Lung (tissue), 12 donors: Measurements from ENCODE around the gene ATAD3B. TPM values are rescaled to one million over a fixed set of nuclear protein-coding genes. Genes with fewer than 3 reads are reported as not detected.
"Not testable (repeated sequence)": the region's sequence is repeated elsewhere in the genome, so short reads cannot be mapped to it uniquely, and the experiment has no call there.

Experiments
- ATAC-seq: fragments of 200-7000 bp; cut with Tn5 transposase; one replicate; pipeline ENCODE4 v1.9.1; 2020; ENCODE audit warnings: moderate number of reproducible peaks; ENCODE audit not compliant: insufficient read depth, low FRiP score
- DNase-seq, 3 donors: peaks; one replicate each; pipeline ENCODE4 v3.0.0-alpha.2; 2013 to 2017
- H3K27ac ChIP-seq, 2 donors: one replicate each; pipeline ENCODE4 v1.5.1; 2013; ENCODE audit warnings: mild to moderate bottlenecking in 2 of 2, moderate library complexity in 2 of 2, control low read depth in 1 of 2, inconsistent platforms in 1 of 2, low read depth in 1 of 2, low read length in 1 of 2
- H3K27me3 ChIP-seq, 3 donors: one replicate each; pipeline ENCODE4 v1.5.1; 2013; ENCODE audit warnings: low read length in 2 of 3; ENCODE audit not compliant: control insufficient read depth in 3 of 3, insufficient read depth in 3 of 3
- H3K36me3 ChIP-seq, 4 donors: one replicate each; pipeline ENCODE4 v1.5.1; 2013; ENCODE audit warnings: low read length in 4 of 4, mild to moderate bottlenecking in 1 of 4, moderate library complexity in 1 of 4; ENCODE audit not compliant: control insufficient read depth in 4 of 4, insufficient read depth in 4 of 4
- H3K4me1 ChIP-seq, 5 donors: one replicate each; pipeline ENCODE4 v1.5.1; 2013; ENCODE audit warnings: low read length in 5 of 5, mild to moderate bottlenecking in 2 of 5, moderate library complexity in 1 of 5; ENCODE audit not compliant: control insufficient read depth in 5 of 5, insufficient read depth in 5 of 5
- H3K4me3 ChIP-seq: one replicate; pipeline ENCODE4 v1.5.1; 2013; ENCODE audit warnings: mild to moderate bottlenecking, control low read depth, moderate library complexity
- H3K9ac ChIP-seq, 2 donors: one replicate each; pipeline ENCODE4 v1.5.1; 2013; ENCODE audit warnings: low read length in 2 of 2, control low read depth in 1 of 2; ENCODE audit not compliant: insufficient read depth in 1 of 2
- H3K9me3 ChIP-seq, 4 donors: one replicate each; pipeline ENCODE4 v1.5.1; 2013; ENCODE audit warnings: low read length in 3 of 4, mild to moderate bottlenecking in 1 of 4, moderate library complexity in 1 of 4; ENCODE audit not compliant: control insufficient read depth in 4 of 4, insufficient read depth in 3 of 4
- WGBS, 2 donors: extraction: QIAGEN DNeasy Blood & Tissue Kit; methylation state at CpG; one replicate each; pipeline ENCODE4 v1.1.7; 2013; 5-methylcytosine and 5-hydroxymethylcytosine counted together
- polyA plus RNA-seq, 2 donors: library from polyadenylated mRNA; stranded (reverse); fragments of 200-250 nt; gene quantifications; one replicate each; pipeline ENCODE4 v1.2.1, GENCODE V29; 2013
- total RNA-seq, 2 donors: library from RNA; depleted of rRNA in 1 of 2; stranded (reverse); fragments of >200 nt in 1 of 2; gene quantifications; one replicate each; pipeline ENCODE4 v1.2.1, GENCODE V29; 2014 to 2021
- TF ChIP-seq, protein P1 (sequence below): IDR thresholded peaks from 2 replicates; pipeline ENCODE4 v1.5.1; 2012; ENCODE audit warnings: mild to moderate bottlenecking; ENCODE audit errors: control extremely low read depth, extremely low read depth
- donor health status: control.
- donor health status: control.
- donor health status: Bipolar disorder and iron deficiency.
- donor health status: healthy.
- donor health status: DM: yes; HTN: yes; CAD: no.

ATAD3B gene
- total and polyA plus RNA-seq, 4 donors = 21.6 to 39.0 (median 28.0) TPM

DNA sequence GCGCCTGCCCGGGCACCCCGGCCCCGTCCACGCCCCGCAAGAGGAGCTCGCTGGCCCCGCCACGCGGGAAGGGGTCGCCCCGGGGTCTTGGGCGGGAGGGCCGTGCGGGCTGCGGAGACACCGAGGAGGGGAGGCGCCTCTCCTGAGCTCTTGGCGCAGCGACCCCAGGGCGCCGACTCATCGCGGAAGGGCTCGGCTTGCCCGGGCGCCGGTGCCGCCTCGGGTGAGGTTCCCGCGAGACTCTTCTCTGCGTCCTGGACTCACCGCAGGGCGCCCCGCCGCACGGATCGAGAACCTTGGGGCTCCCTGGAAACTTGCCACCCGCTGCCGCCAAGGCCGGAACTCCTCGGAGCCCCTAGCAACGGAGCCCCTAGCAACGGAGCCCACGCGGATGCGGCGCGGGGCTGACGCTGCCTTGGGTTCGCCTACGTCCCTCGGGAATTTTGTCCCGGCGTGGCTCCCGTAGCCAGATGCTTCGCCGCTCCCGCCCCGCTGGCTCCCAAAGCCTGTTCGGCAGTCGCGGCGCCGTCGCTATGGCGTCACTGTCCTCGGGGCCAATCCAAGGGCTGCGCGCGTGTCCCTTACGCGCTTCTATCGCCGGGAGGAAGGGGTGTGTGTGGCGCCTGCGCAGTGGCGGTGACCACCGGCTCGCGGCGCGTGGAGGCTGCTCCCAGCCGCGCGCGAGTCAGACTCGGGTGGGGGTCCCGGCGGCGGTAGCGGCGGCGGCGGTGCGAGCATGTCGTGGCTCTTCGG is 40.1 kb downstream of the ATAD3B start, which contains the start of gene ATAD3A:
Gene ATAD3A, plus strand, starts transcription at position 630 of the 753 bp plus-strand sequence. Its CDS starts 107 bp downstream, at position 737.
- WGBS, 2 donors = 0% methylated on average over 72 to 99 of the region's 99 CpGs
- DNase-seq (peak; percentile 98 to 99 (median 98)), ATAC-seq (peak; percentile 97)
- Histone ChIP-seq H3K4me1 (peaks cover 0 to 6% (median 2%) of the 10 kb centered on the region in 5 donors), H3K36me3 (peaks cover 0 to 5% (median 0%) of the 10 kb centered on the region in 4 donors), H3K27me3 (no peaks in the 10 kb centered on the region), H3K9ac (peak within 1 kb of the TSS in 1 of 2 donors; percentile 60), H3K4me3 (peak within 1 kb of the TSS; percentile 88), H3K9me3 (no peaks in the 10 kb centered on the region), H3K27ac (peak within 1 kb of the TSS; percentile 88 to 98)
- TF ChIP-seq, protein P1, sequence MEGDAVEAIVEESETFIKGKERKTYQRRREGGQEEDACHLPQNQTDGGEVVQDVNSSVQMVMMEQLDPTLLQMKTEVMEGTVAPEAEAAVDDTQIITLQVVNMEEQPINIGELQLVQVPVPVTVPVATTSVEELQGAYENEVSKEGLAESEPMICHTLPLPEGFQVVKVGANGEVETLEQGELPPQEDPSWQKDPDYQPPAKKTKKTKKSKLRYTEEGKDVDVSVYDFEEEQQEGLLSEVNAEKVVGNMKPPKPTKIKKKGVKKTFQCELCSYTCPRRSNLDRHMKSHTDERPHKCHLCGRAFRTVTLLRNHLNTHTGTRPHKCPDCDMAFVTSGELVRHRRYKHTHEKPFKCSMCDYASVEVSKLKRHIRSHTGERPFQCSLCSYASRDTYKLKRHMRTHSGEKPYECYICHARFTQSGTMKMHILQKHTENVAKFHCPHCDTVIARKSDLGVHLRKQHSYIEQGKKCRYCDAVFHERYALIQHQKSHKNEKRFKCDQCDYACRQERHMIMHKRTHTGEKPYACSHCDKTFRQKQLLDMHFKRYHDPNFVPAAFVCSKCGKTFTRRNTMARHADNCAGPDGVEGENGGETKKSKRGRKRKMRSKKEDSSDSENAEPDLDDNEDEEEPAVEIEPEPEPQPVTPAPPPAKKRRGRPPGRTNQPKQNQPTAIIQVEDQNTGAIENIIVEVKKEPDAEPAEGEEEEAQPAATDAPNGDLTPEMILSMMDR = no peak

DNA sequence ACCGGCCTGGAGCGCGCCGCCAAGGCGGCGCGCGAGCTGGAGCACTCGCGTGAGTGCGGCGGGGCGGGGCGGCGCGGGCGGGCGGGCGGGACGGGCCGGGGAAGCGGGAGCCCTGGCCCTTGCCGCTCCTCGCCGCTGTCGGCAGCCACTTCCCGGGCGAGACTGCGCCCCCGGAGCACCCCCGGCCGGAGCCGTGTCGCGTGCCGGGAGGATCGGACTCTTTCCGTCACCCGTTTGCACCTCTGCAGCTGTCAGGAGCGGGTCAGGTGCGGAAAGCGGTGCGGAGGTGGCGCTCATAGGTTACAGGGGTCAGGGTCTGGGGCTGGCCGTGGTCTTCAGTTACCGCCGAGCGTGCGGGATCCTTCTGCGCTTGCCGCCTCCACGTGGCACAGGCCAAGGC is 40.9 kb downstream of the ATAD3B start:
- H3K27ac ChIP-seq, ATAC-seq, H3K4me1 ChIP-seq, H3K9me3 ChIP-seq, H3K27me3 ChIP-seq, DNase-seq, H3K36me3 ChIP-seq, H3K9ac ChIP-seq: not testable (repeated sequence)
- H3K4me3 ChIP-seq = peak overlapping the region; percentile 63
- 0% methylated on average over 13 to 47 of the region's 52 CpGs for WGBS, 2 donors

DNA sequence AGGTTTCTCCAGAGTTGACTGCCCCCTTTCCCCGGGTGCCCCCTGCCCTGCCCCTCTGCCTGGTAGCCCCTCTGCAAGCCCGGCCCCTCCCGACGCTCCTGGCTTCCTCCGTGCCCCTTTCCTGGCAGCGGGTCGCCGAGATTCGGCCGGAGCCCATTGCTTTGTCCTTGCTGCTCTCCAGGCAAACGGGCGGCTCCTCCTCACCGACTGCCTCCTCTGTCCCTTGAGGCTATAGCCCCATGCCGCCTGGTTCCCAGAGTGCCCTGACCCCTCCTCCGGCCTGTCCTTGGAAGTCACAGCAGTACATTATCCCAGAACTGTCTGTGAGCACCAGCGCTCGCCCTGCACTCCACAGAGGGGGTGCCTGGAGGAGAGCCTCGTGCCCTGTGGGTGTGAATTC is 42.1 kb downstream of the ATAD3B start:
- H3K27me3 ChIP-seq, ATAC-seq, H3K4me1 ChIP-seq, H3K27ac ChIP-seq, DNase-seq, H3K4me3 ChIP-seq, H3K9me3 ChIP-seq, H3K9ac ChIP-seq: not testable (repeated sequence)
- 86 to 95% methylated on average over 12 to 16 of the region's 18 CpGs for WGBS, 2 donors
- peaks cover 7 to 10% (median 8%) of the 10 kb centered on the region in 4 donors for H3K36me3 ChIP-seq

DNA sequence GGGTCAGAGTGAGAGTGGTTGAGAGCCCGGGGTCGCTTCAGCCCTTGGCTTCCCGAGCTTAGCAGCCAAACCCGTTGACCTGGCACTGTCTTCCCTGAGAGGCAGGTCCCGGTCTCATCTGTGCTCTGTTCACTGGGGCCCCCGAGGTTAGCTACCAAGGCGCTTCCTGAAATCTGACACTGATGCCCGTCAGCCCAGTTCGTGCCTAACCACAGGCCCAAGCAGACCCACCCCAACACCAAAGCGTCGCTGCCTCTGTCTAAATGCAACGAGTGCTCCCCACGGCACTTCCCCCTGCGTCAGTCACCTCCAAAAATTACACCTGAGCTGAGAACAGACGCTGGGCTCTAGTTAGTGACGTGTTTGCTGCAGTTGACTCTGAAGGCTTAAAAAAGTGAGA is 42.8 kb downstream of the ATAD3B start:
- H3K9me3 ChIP-seq, H3K27me3 ChIP-seq, H3K9ac ChIP-seq, ATAC-seq, H3K4me3 ChIP-seq, H3K27ac ChIP-seq, DNase-seq, H3K4me1 ChIP-seq: not testable (repeated sequence)
- WGBS, 2 donors = 32 to 74% methylated on average over 7 to 14 of the region's 16 CpGs
- H3K36me3 ChIP-seq = peaks cover 7 to 10% (median 9%) of the 10 kb centered on the region in 4 donors

DNA sequence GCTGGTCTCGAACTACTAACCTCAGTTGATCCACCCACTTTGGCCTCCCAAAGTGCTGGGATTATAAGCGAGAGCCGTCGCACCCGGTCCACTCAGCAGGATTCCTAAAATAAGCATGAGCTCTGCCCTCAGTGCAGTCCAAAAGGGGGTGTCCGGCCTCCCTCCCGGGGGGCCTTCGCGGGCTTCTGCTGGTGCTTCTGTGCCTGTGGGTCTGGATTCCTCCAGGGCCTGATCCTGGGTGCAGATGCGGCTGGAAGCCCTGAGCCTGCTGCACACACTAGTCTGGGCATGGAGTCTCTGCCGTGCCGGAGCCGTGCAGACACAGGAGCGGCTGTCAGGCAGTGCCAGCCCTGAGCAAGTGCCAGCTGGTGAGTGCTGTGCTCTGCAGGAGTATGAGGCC is 45.4 kb downstream of the ATAD3B start:
- not testable (repeated sequence) for H3K4me3 ChIP-seq, H3K9ac ChIP-seq, DNase-seq, ATAC-seq, H3K4me1 ChIP-seq, H3K27me3 ChIP-seq, H3K27ac ChIP-seq, H3K9me3 ChIP-seq
- 97% methylated on average over 14 of the region's 14 CpGs for WGBS, 2 donors
- H3K36me3 ChIP-seq = peaks cover 7 to 24% (median 10%) of the 10 kb centered on the region in 4 donors
